K562 (cell line): ENCODE measurements around the gene GCC1. TPM values are rescaled to one million over a fixed set of nuclear protein-coding genes. Genes with fewer than 3 reads are reported as not detected.
A peak's percentile ranks its signal among the peaks of the same experiment; 100 is the strongest.

Experiments used
- CREM ChIP-seq: IDR thresholded peaks from 2 replicates; pipeline ENCODE4 v1.6.1; 2014; ENCODE audit warnings: antibody characterized with exemption, low read depth
- E2F3 ChIP-seq: fragments of 250-450 bp; sonication (Bioruptor Pico); IDR thresholded peaks from 2 replicates; pipeline ENCODE4 v1.4.0; 2020; ENCODE audit warnings: mild to moderate bottlenecking
- KDM4B ChIP-seq, 2 experiments: fragments of 450-650 bp in 1 of 2; sonication (generic) in 1 of 2; IDR thresholded peaks; 2 replicates each; pipeline ENCODE4 v1.6.1; 2016 to 2017; ENCODE audit warnings: borderline replicate concordance in 2 of 2, antibody characterized with exemption in 1 of 2, low read depth in 1 of 2, mild to moderate bottlenecking in 1 of 2
- LARP7 ChIP-seq: fragments of 450-650 bp; IDR thresholded peaks from 2 replicates; pipeline ENCODE4 v1.6.1; 2016
- MYC ChIP-seq, 2 experiments: fragments of 250-450 bp in 1 of 2; sonication (Bioruptor Pico) in 1 of 2; IDR thresholded peaks; 2 replicates each; pipeline versions ENCODE4 v1.5.1 to v1.6.1; 2012 to 2021; ENCODE audit warnings: low read depth in 2 of 2, borderline replicate concordance in 1 of 2, improper control_type of control experiment in 1 of 2, low read length in 1 of 2, mild to moderate bottlenecking in 1 of 2, moderate library complexity in 1 of 2
- PHF20 ChIP-seq: fragments of 450-650 bp; IDR thresholded peaks from 2 replicates; pipeline ENCODE4 v1.6.1; 2018; ENCODE audit not compliant: partially characterized antibody
- SRSF1 ChIP-seq: fragments of 200-400 bp; formaldehyde crosslinking; IDR thresholded peaks from 2 replicates; pipeline ENCODE4 v1.6.1; 2017; ENCODE audit warnings: mild to moderate bottlenecking, low read depth, low read length, moderate library complexity
- ZC3H11A ChIP-seq: IDR thresholded peaks from 2 replicates; pipeline ENCODE4 v1.6.1; 2012; ENCODE audit warnings: low read depth, low read length, improper control_type of control experiment
- ZKSCAN1 ChIP-seq: fragments of 150-350 bp; IDR thresholded peaks from 2 replicates; pipeline ENCODE4 v1.6.1; 2016; ENCODE audit warnings: low read depth, low read length
- ZNF24 ChIP-seq: fragments of 450-650 bp; IDR thresholded peaks from 2 replicates; pipeline ENCODE4 v1.6.1; 2016
- polyA plus RNA-seq, 8 experiments: library from polyadenylated mRNA; depleted of rRNA in 4 of 8; stranded (reverse) in 5 of 8; unstranded in 3 of 8; fragments of >200 nt; fragmentation: Nextera tagmentation in 2 of 8; fragmentation: Illumina TruSeq in 1 of 8; extraction: Ambion mirVana in 2 of 8; extraction: Trizol in 1 of 8; gene quantifications; 2 replicates each; pipeline versions ENCODE4 v1.2.1 to v1.2.3, GENCODE V29; 2011 to 2014; ENCODE audit warnings: inconsistent platforms in 1 of 8, missing spikeins in 1 of 8
- total RNA-seq, 7 experiments: library from RNA; depleted of rRNA in 6 of 7; stranded (reverse); fragments of >200 nt in 6 of 7; fragmentation: Illumina TruSeq in 2 of 7; extraction: Trizol in 2 of 7; gene quantifications; 2 replicates each; pipeline versions ENCODE4 v1.2.1 to v1.2.3, GENCODE V29; 2011 to 2021; ENCODE audit warnings: low replicate concordance in 1 of 7
- TF ChIP-seq, protein P1 (sequence below): sonication (generic); formaldehyde crosslinking; IDR thresholded peaks from 2 replicates; pipeline ENCODE4 v1.8.0; 2022; ENCODE audit warnings: mild to moderate bottlenecking, missing genetic modification reagents
- TF ChIP-seq, protein P2 (sequence below): fragments of 450-650 bp; IDR thresholded peaks from 2 replicates; pipeline ENCODE4 v1.6.1; 2014; ENCODE audit warnings: low read depth, mild to moderate bottlenecking, moderate library complexity, borderline replicate concordance
- TF ChIP-seq, protein P3 (sequence below): fragments of 450-650 bp; conservative IDR thresholded peaks from 2 replicates; pipeline ENCODE4 v1.6.1; 2016; ENCODE audit warnings: missing genetic modification characterization, low read depth, mild to moderate bottlenecking, control low read depth, missing compliant biosample characterization

Gene GCC1
- total and polyA plus RNA-seq, 9 of the 15 experiments (the other 6 are each of a cell fraction or from before 2014, with no cell fraction given), result 1.9 to 19.8 (median 10.9) TPM

- TF ChIP-seq, protein P1, sequence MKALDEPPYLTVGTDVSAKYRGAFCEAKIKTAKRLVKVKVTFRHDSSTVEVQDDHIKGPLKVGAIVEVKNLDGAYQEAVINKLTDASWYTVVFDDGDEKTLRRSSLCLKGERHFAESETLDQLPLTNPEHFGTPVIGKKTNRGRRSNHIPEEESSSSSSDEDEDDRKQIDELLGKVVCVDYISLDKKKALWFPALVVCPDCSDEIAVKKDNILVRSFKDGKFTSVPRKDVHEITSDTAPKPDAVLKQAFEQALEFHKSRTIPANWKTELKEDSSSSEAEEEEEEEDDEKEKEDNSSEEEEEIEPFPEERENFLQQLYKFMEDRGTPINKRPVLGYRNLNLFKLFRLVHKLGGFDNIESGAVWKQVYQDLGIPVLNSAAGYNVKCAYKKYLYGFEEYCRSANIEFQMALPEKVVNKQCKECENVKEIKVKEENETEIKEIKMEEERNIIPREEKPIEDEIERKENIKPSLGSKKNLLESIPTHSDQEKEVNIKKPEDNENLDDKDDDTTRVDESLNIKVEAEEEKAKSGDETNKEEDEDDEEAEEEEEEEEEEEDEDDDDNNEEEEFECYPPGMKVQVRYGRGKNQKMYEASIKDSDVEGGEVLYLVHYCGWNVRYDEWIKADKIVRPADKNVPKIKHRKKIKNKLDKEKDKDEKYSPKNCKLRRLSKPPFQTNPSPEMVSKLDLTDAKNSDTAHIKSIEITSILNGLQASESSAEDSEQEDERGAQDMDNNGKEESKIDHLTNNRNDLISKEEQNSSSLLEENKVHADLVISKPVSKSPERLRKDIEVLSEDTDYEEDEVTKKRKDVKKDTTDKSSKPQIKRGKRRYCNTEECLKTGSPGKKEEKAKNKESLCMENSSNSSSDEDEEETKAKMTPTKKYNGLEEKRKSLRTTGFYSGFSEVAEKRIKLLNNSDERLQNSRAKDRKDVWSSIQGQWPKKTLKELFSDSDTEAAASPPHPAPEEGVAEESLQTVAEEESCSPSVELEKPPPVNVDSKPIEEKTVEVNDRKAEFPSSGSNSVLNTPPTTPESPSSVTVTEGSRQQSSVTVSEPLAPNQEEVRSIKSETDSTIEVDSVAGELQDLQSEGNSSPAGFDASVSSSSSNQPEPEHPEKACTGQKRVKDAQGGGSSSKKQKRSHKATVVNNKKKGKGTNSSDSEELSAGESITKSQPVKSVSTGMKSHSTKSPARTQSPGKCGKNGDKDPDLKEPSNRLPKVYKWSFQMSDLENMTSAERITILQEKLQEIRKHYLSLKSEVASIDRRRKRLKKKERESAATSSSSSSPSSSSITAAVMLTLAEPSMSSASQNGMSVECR (CRISPR knock-in tag), result peak; percentile 69
- TF ChIP-seq LARP7 (no peak), PHF20 (peak; percentile 98), ZKSCAN1 (peak; percentile 65; the same call in 1 of the 2 replicates), ZNF24 (peak; percentile 25; the same call in 1 of the 2 replicates), ZC3H11A (no peak), CREM (peak; percentile 99), SRSF1 (0 out of 2 replicates have a peak, but pooled peaks have one; percentile 28), KDM4B (IDR thresholded peaks at IDR 0.05; ENCODE audit: borderline replicate concordance in 2 of 2, low read depth in 1 of 2) (peak in 1 of 2 experiments; percentile 85; a peak in 1 of 4 replicates), MYC (IDR thresholded peaks at IDR 0.05; ENCODE audit: low read depth, low read length) (peak; percentile 81), MYC (CRISPR knock-in tag; IDR thresholded peaks at IDR 0.05; ENCODE audit: borderline replicate concordance, low read depth) (peak; percentile 74; the same call in 1 of the 2 replicates), E2F3 (CRISPR knock-in tag) (peak; percentile 70; the same call in 1 of the 2 replicates)
- TF ChIP-seq, protein P2, sequence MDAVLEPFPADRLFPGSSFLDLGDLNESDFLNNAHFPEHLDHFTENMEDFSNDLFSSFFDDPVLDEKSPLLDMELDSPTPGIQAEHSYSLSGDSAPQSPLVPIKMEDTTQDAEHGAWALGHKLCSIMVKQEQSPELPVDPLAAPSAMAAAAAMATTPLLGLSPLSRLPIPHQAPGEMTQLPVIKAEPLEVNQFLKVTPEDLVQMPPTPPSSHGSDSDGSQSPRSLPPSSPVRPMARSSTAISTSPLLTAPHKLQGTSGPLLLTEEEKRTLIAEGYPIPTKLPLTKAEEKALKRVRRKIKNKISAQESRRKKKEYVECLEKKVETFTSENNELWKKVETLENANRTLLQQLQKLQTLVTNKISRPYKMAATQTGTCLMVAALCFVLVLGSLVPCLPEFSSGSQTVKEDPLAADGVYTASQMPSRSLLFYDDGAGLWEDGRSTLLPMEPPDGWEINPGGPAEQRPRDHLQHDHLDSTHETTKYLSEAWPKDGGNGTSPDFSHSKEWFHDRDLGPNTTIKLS, result peak; percentile 54; the same call in 1 of the 2 replicates
- TF ChIP-seq, protein P3, sequence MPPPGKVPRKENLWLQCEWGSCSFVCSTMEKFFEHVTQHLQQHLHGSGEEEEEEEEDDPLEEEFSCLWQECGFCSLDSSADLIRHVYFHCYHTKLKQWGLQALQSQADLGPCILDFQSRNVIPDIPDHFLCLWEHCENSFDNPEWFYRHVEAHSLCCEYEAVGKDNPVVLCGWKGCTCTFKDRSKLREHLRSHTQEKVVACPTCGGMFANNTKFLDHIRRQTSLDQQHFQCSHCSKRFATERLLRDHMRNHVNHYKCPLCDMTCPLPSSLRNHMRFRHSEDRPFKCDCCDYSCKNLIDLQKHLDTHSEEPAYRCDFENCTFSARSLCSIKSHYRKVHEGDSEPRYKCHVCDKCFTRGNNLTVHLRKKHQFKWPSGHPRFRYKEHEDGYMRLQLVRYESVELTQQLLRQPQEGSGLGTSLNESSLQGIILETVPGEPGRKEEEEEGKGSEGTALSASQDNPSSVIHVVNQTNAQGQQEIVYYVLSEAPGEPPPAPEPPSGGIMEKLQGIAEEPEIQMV, result no peak
Measured at GRCh38 chr7:127585044-127585953, at the start of gene GCC1 (continued).
